Left hindlimb (tissue), 1 donor: ENCODE measurements around the gene JAG1.
"Not testable (repeated sequence)": the region's sequence is repeated elsewhere in the genome, so short reads cannot be mapped to it uniquely, and the experiment has no call there.

ENCODE experiments used
- DNase-seq: peaks from one replicate; pipeline ENCODE4 v3.0.0-alpha.2; 2018

The JAG1 gene

GRCh38 chr20:10604865-10605440 lies 68.8 kb downstream of the JAG1 start:
- DNase-seq, result no peak

GRCh38 chr20:10603971-10604864 lies 69.6 kb downstream of the JAG1 start:
- no peak for DNase-seq

- no peak for DNase-seq
These were observed 70.4 kb downstream of the JAG1 start for GRCh38 chr20:10603378-10603777.

GRCh38 chr20:10602221-10602871 lies 71.5 kb downstream of the JAG1 start:
- no peak for DNase-seq

GRCh38 chr20:10597637-10598036 lies 76.2 kb downstream of the JAG1 start:
- DNase-seq, result no peak

- no peak for DNase-seq
These were observed 77.1 kb downstream of the JAG1 start for GRCh38 chr20:10596710-10597121.

- DNase-seq, result no peak
These were observed 77.8 kb downstream of the JAG1 start for GRCh38 chr20:10595985-10596384.

- DNase-seq, result no peak
These were observed 78.5 kb downstream of the JAG1 start for GRCh38 chr20:10595266-10595665.

- no peak for DNase-seq
These were observed 79.4 kb downstream of the JAG1 start for GRCh38 chr20:10594296-10594868.

GRCh38 chr20:10591946-10592521 lies 81.8 kb downstream of the JAG1 start:
- DNase-seq, result no peak

GRCh38 chr20:10590950-10591671 lies 82.7 kb downstream of the JAG1 start:
- no peak for DNase-seq

GRCh38 chr20:10590446-10590845 lies 83.4 kb downstream of the JAG1 start:
- DNase-seq, result not testable (repeated sequence)
